Measurements from ENCODE around the gene RAMACL. TPM values are rescaled to one million over a fixed set of nuclear protein-coding genes. Genes with fewer than 3 reads are reported as not detected.

RAMACL gene
- total RNA-seq, 4 donors from 2014 or later, result 3.7 to 13.4 (median 9.0) TPM

- no peaks in the 10 kb centered on the region for H3K27me3 ChIP-seq
- H3K27ac ChIP-seq, result no peak overlapping the region
- TF ChIP-seq CTCF (IDR thresholded peaks at IDR 0.05), result no peak
- TF ChIP-seq POLR2A (IDR thresholded peaks at IDR 0.05), result no peak
- DNase-seq, result no peak
- 93 to 95% methylated on average over 9 of the region's 9 CpGs for WGBS, 2 donors
- H3K36me3 ChIP-seq, result no peaks in the 10 kb centered on the region
- intact Hi-C loops (cut with DNase I), result no loop called here
- no peaks in the 10 kb centered on the region for H3K4me1 ChIP-seq
- H3K4me3 ChIP-seq (replicated peaks in 1 of 3), result no peak overlapping the region
- no peaks in the 10 kb centered on the region for H3K9me3 ChIP-seq
These were observed 22.7 kb downstream of the RAMACL start for GRCh38 chr6:166563805-166564204.

- Histone ChIP-seq H3K4me1 (no peaks in the 10 kb centered on the region), H3K27ac (no peak overlapping the region), H3K27me3 (no peaks in the 10 kb centered on the region), H3K9me3 (no peaks in the 10 kb centered on the region), H3K4me3 (replicated peaks in 1 of 3) (no peak overlapping the region), H3K36me3 (no peaks in the 10 kb centered on the region)
- TF ChIP-seq CTCF (IDR thresholded peaks at IDR 0.05), result no peak
- TF ChIP-seq POLR2A (IDR thresholded peaks at IDR 0.05), result no peak
- intact Hi-C loops (cut with DNase I), result no loop called here
- WGBS, 2 donors, result 82 to 86% methylated on average over 16 of the region's 16 CpGs
- DNase-seq, result no peak
These were observed 23.3 kb downstream of the RAMACL start for GRCh38 chr6:166563200-166563599.

GRCh38 chr6:166562726-166563125, 23.8 kb downstream of the RAMACL start:
- no peak overlapping the region for H3K4me3 ChIP-seq (replicated peaks in 1 of 3)
- H3K27me3 ChIP-seq, result no peaks in the 10 kb centered on the region
- WGBS, 2 donors, result 97 to 98% methylated on average over 9 of the region's 9 CpGs
- no peak for DNase-seq
- no peak overlapping the region for H3K27ac ChIP-seq
- peaks cover 2 to 4% of the 10 kb centered on the region in 2 donors for H3K4me1 ChIP-seq
- H3K36me3 ChIP-seq, result no peaks in the 10 kb centered on the region
- H3K9me3 ChIP-seq, result no peaks in the 10 kb centered on the region
- intact Hi-C loops (cut with DNase I), result no loop called here
- TF ChIP-seq CTCF (IDR thresholded peaks at IDR 0.05), result no peak
- TF ChIP-seq POLR2A (IDR thresholded peaks at IDR 0.05), result no peak

GRCh38 chr6:166561771-166562359, 24.6 kb downstream of the RAMACL start:
- Histone ChIP-seq H3K27ac (no peak overlapping the region), H3K9me3 (no peaks in the 10 kb centered on the region), H3K27me3 (no peaks in the 10 kb centered on the region), H3K4me3 (replicated peaks in 1 of 3) (no peak overlapping the region), H3K36me3 (no peaks in the 10 kb centered on the region), H3K4me1 (peaks cover 9 to 13% of the 10 kb centered on the region in 2 donors)
- intact Hi-C loops (cut with DNase I), result no loop called here
- WGBS, 2 donors, result 81 to 89% methylated on average over 10 of the region's 10 CpGs
- DNase-seq, result no peak
- TF ChIP-seq CTCF (IDR thresholded peaks at IDR 0.05) (no peak), POLR2A (IDR thresholded peaks at IDR 0.05) (no peak)

GRCh38 chr6:166560222-166560621, 26.3 kb downstream of the RAMACL start:
- TF ChIP-seq POLR2A (IDR thresholded peaks at IDR 0.05) (no peak), CTCF (IDR thresholded peaks at IDR 0.05) (no peak)
- H3K4me1 ChIP-seq, result peaks cover 24 to 26% of the 10 kb centered on the region in 2 donors
- DNase-seq, result no peak
- no peaks in the 10 kb centered on the region for H3K27me3 ChIP-seq
- no peaks in the 10 kb centered on the region for H3K36me3 ChIP-seq
- no peak overlapping the region for H3K27ac ChIP-seq
- intact Hi-C loops (cut with DNase I), result no loop called here
- H3K4me3 ChIP-seq (replicated peaks in 1 of 3), result no peak overlapping the region
- H3K9me3 ChIP-seq, result no peaks in the 10 kb centered on the region
- WGBS, 2 donors, result 96 to 99% methylated on average over 3 of the region's 3 CpGs
